NCI-H128 (cell line): ENCODE measurements around the gene CORO7.

Experiments
- DNase-seq: peaks from one replicate; lab custom pipeline; 2025; ENCODE audit not compliant: unreplicated experiment; lab: John Stamatoyannopoulos, UW

Gene CORO7

GRCh38 chr16:4372578-4373355 lies 43.6 kb downstream of the CORO7 start:
- no peak for DNase-seq

- no peak for DNase-seq
Measured at GRCh38 chr16:4372001-4372577, 44.3 kb downstream of the CORO7 start.

GRCh38 chr16:4371357-4372000 lies 44.9 kb downstream of the CORO7 start, which contains the start of gene VASN:
Gene VASN (plus strand): TSS chr16:4371848. CDS start chr16:4380878, 9,030 bp downstream.
- DNase-seq = no peak

DNA sequence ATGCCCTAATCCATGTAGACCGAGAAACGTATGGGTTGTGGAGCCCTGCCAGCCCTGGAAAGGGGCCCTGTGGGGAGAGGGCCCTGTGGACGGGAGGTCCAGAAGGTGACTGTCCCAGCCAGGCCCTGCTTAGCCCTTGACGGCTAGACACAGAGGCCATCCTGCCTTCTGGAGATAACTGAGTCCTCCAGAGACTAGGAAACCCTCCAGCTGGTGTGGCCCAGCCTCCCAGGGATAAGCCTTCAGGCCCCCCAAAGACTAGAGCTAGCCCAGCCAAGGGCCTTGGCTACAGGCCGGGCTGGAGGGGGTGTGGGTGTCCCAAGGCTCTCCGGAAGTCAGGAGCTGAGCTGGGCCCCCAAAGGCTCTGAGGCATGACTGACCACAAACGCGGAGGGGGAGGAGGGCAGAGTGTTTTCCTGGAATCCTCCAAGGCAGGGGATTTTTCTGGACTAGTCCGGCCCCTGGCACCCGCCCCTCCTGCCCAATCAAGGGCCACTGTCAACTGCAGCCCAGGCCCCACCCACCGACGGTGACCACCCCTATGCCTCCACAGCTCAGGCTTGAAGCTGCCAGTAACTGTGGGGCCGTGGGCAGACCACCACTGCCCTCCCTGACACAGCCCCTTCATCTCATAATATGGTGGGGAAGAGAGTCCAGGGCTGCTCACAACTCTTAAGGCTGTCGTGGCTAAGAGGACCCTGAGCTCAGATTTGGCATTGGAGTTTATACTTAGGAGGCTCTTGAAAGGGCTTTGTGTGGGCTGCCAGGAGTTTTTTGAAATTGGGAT lies 45.6 kb downstream of the CORO7 start:
- DNase-seq = no peak

DNA sequence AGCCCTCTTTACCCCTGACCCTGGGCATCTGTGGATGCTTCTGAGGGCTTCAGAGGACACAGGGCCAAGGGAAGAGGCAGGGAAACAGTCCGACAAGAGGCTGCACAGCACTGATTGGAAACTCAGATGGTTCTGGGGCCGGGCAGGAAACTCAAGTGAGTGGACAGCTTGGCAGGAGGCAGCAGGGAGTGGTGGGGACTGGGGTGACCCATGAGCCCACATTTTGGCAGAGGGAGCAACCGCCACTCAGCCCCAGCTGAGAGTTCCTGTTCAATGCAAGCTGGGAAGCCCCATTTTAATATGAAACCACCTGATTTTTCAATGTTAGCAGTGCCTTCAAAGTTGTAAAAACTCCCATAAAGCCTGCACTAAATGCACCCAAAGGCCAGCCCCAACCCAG lies 46.2 kb downstream of the CORO7 start:
- DNase-seq = no peak

- no peak for DNase-seq
Measured at GRCh38 chr16:4369007-4369733, 47.2 kb downstream of the CORO7 start.

DNA sequence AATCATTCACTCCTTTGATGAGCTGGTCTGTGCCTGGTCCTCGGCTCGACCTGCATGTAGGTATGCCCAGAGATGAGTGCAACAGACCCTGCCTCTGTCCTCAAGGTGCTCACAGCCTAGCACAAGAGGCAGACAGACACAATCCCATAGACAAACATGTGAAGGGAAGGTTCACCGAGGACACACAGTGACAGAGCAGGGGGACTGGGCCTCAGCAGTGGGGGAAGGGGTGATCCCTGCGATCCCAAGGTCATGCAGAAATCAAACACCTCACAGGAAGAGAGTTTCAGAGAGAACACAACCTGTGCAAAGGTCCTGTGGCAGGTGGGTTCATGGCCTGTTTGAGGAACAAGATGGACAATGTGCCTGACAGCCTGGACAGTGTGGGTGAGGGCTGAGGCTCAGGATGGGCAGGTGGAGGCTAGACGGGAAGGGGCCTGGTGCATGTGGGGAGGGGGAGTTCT lies 49.0 kb downstream of the CORO7 start:
- DNase-seq = no peak

- no peak for DNase-seq
Measured at GRCh38 chr16:4366016-4366415, 50.4 kb downstream of the CORO7 start.

- no peak for DNase-seq
Measured at GRCh38 chr16:4365615-4366014, 50.8 kb downstream of the CORO7 start.

DNA sequence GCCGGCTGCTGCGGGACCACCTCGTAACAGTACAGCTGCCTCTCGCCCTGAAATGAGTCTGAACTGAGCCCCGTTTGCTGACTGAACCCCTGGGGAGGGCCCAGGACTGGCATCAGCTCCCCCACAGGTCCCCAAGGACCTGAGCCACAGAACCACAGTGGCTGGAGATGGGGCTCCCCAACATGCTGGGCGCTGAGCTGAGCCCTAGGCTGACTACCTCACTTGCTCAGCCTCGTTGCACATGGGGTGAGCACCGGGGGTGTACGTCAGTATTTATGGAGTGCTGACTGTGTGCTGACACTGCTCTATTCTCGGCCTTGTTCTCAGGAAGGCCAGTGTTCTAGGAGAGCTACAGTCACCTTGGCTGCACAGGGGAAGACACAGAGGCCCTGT lies 51.4 kb downstream of the CORO7 start:
- DNase-seq = no peak

GRCh38 chr16:4364196-4365013 lies 52.0 kb downstream of the CORO7 start:
- no peak for DNase-seq

DNA sequence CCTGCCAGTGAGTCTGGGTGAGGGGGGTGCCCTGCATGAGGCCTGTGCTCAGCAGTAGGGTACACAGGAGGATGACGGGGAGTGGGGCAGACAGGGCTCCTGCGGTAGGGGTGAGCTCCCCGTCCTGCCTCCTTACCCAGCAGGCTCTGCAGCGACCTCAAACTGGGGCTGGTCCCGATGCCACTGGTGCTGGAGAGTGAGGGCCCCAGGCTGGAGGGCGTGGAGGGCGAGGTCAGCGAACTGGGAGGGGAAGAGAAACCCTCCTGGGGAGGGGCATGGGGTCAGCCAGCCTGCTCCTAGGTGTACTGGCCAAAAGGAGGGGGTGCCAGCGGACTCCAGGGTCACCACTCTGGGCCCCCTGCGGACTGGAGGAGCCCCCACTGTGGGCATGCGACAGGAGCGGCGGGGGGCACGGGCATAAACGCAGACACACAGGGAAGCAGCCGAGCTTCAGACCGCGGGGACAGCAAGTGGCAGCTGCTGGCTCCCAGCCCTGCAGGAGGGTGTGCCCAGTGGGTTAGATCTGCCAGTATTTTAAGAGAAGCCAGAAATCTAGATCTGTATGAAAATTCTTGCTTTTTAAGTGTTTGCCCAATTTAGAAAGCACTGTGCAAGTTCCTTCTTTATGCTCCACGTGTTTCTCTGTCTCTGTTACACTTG lies 53.8 kb downstream of the CORO7 start:
- no peak for DNase-seq

DNA sequence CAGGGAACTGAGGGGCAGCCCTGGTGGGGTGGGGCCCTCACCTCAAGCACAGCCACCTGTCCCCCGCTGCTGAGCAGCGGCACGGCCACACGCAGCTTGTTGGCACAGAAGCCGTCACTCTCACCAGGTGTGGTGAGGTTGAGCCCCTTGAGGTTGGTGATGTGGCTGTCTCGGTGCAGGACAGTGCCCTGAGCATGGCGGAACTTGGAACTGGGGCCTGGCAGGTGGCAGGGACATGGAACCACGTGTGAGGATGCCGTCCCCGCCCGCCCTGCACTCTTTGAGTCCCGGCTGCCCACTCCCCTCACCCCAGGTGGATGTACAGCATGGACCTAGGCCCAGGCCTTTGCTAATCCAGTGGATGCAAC lies 54.5 kb downstream of the CORO7 start:
- no peak for DNase-seq

DNA sequence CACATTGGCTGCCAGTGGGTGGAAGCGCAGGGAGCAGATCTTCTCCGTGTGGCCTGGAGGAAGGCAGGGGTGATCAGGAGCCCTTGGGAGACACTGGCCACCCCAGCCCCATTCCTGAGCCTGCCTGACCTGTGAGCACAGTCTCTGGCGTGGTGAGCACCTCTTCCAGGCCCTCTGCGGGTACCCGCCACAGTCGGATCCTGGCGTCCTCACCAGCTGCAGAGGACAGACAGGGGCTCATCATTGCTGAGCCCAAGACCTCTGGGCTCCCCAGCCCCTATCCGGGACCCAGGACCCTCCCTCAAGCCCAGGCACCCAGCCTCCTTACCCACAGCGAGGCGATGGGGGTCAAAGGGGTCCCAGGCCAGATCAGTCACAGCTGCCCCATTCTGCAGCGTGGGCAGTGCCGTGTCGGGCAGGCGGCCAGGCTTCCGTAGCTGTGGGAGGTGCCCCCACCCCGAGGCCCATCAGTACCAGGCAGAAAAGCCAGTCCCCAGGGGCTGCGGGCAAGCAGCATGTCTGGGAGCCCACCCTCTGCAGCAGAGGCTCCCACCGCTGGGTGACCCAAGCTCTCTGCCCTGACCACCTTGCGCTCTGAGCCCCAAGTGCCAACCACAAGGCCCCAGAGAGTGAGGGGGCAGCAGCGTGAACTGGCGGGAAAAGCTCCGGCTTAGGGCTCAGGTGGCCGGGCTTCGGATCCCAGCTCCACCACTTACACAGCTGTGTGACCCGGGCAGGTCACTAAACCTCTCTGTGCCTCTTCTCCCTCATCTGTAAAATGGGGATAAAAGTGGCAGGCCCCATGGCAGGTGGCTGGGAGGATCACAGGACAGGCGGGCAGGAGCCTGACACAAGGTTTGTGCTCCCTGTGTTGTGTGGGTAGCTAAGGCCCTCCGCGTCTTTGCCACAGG lies 55.1 kb downstream of the CORO7 start:
- no peak for DNase-seq

DNA sequence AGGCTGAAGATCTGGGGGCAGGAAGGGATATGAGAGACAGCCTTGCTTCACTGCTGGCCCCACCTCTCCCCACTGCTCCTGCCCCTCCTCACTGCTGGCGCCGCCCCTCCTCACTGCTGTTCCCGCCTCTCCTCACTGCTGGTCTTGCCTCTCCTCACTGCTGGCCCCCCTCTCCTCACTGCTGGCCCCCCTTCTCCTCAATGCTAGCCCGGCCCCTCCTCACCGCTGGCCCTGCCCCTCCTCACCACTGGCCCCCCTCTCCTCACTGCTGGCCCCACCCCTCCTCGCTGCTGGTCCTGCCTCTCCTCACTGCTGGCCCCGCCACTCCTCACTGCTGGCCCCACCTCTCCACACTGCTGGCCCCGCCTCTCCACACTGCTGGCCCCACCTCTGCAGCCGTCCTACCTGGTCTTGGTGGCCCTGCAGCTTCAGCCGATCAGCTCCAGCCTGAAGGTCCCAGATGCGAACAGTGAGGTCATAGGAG lies 55.8 kb downstream of the CORO7 start:
- DNase-seq = no peak

GRCh38 chr16:4359914-4360313 lies 56.5 kb downstream of the CORO7 start:
- no peak for DNase-seq

GRCh38 chr16:4358831-4359561 lies 57.4 kb downstream of the CORO7 start:
- no peak for DNase-seq

DNA sequence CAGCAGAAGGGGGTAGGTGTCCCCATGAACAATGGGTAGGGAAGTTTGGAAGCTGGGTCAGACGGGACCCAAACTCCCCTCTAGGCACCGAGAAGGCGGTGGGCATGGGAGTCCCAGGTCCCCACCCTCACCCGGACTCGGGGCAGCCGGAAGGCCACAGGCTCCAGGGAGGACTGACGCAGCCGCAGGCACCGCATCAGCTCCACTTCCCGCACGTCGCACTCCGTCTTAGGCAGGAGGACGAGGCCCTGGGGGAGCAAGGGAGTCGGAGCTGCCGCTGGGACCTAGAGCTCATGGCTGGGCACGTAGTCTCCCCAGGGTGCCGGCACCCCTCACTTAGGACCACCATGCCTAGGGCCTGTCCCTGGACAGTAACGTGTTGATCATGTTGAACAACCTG lies 58.2 kb downstream of the CORO7 start:
- DNase-seq = no peak
